HG03175 (cell line): Measurements from ENCODE around the gene CDC14A.
A peak's percentile ranks its signal among the peaks of the same experiment; 100 is the strongest.

Source experiments
- ATAC-seq: cut with Tn5 transposase; IDR thresholded peaks from one replicate; pipeline ENCODE4 v1.9.1; 2021; ENCODE audit warnings: mild to moderate bottlenecking, moderate library complexity; ENCODE audit not compliant: unreplicated experiment

Gene CDC14A

DNA sequence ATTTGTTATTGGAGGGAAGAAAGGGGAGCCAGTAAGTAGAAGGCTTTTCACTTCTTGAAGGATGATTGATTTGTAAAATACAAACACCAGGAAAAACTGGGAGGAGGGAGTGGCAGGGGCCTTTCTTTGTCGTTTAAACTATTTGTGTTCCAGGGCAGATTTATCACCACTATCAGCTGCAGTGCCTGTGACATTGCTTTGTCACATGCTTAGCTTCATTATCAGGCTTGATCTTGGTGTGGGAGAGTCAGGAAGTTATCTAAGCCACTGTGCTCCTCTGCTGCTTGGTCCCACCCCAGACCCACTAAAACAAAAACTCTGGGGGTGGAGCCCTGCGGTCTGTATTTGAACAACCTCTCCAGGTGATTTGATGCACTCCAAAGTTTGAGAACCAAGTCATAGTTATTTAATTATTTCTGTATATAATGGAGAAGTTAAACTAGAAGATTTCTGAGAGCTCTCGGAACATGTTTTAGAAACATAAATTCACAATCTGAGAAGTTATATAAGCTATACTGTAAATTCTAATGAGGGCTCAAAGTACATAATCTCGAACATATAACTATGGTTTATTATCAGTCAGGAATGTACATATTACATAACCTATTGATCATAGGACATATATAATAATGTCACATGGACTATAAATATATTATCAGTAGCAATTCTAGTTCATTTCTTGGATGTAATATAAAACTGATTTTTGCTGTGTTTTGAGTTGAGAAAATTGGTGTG is 87.9 kb downstream of the CDC14A start:
- ATAC-seq = no peak

DNA sequence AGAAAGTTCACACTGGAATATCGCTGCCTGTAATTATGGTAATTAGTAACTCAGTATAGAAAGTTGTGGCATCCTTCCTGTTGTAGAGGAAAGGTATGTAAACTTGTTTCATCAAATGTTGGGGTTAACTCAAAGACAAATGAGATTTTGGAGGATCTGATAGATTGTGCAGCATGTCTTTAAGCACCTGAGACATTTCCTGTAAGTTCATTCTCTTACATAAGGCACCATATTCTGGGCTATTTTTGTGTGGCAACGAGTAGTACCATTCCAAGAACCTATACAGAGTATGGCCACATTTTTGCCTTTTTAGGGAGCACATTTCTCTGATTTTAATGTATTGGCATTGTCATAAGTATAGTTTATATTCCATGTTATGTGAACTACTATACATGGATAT is 88.8 kb downstream of the CDC14A start:
- no peak for ATAC-seq

DNA sequence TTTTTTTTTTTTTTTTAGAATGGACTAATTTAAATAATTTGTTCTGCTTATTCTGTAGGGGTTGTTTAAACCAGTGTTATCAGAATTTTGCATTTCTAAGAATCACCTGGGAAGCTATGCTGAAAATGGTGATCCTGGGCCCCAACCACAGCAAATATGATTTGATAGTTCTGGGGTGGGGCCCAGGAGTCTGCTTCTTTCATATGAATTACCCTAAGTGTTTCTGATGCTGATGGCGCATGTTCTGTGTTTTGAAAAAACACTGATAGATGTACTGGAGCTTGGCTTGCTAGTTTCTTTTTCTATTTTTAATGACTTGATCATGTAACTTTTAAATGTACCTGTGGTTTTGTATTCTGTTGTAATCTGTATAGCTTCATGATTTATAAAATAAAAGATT is 89.3 kb downstream of the CDC14A start:
- ATAC-seq = no peak

DNA sequence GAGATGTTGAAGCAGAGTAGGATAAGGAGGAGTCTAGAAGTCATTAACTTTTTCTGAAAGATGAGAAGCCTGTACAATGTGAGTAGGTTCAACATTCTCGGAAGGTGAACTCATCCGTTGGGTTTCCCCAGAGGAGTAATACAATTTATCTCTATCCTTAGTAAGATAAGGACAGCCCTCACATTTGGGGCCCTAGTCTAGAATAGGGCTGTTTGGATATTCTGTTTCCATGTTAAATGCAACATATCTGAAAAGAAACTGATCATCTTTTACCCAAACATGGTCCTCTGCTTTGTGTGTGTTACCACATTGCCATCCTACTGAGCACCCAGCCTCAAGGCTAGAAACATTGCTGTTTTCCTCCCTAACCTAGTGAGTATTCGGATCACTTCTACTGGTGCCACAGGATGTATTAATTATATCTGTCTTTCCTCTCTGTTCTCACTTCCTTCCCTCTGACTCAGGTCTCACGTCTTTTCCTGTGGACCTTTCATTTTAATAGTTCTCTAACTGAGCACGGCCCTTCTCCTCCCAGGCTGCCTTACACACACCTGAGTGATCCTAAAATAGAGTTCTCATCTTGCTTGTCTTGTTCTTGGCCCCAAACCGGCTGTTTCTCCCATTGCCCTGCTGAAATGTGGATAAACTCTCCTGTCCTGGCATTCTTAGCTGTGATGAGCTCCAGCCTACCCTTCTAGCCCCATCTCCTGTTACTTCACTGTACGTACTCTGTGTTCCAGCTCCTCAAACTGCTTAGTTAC is 91.7 kb downstream of the CDC14A start:
- peak; percentile 66 for ATAC-seq

DNA sequence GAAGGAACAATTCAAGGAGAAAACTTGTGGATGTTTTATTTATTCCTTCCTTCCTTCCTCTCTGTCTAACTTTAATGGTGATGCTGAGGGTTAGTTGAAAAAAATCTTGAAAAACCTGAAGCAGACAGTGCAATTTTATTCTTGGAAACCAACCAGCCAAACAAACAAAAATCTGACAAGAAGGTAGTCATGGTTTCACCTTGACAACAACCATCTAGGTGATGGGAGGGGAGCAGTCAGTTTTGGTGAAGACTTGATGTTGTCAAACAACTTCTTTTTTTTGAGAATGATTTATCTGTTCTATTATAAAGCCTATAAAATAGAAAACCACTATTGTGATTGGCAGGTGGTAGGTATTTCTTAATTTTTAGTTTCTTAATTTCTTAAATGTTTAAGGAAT is 93.3 kb downstream of the CDC14A start:
- no peak for ATAC-seq

DNA sequence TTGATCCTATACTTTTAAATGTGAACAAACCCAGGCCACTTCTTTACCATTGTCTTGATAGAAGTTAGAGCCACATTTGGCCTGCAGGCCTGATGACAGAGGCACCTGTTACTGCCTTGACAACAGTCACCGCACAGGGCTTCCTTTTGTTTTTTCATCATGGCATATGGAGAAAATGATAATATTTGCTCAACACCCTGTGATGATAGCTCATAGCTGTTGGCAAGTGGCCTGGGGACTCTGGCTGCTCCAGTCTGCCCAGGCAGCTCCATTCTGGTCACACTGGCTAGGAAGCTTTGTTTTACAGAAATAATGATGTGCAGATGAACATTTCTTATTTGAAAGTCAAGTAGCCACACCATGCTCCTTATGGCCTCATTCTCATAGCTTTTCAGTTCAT is 96.1 kb downstream of the CDC14A start:
- ATAC-seq = no peak

DNA sequence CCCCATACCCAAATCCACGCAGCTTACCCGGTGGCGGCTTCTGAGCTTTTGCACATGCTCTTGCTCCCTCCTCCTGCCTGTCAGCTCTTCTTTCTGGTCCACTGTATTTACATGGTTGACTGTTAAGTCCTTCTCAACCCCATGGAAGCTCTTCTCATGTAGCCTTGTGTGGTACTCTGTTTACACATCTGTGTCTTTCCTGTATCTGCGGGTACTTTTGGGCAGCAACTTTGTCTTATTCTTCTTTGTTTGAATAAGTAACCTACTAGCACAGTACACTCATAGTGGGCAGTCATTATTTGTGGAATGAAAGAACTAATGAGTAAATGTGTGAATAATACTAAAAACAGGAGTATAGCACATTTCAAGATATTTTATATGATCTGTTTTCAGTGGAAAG is 97.2 kb downstream of the CDC14A start:
- peak; percentile 58 for ATAC-seq

DNA sequence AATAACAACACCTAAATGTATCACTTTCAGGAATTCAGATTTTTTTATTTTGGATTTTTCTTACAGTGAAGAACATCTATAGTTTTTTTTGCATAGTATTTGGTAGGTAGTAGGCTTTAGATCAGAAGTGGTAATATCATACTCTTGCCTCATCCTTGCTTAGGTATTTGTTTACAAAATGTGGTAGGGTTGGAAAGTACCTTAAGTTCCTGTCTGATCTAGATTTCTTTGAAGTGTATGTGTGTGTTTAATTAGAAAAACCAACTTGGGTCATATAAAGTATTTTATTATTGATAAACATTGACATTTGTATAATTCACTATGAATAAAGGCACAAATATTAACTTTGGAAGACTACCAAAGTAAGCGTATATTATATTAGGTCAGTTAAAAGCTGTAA is 100.3 kb downstream of the CDC14A start:
- ATAC-seq = peak; percentile 49

DNA sequence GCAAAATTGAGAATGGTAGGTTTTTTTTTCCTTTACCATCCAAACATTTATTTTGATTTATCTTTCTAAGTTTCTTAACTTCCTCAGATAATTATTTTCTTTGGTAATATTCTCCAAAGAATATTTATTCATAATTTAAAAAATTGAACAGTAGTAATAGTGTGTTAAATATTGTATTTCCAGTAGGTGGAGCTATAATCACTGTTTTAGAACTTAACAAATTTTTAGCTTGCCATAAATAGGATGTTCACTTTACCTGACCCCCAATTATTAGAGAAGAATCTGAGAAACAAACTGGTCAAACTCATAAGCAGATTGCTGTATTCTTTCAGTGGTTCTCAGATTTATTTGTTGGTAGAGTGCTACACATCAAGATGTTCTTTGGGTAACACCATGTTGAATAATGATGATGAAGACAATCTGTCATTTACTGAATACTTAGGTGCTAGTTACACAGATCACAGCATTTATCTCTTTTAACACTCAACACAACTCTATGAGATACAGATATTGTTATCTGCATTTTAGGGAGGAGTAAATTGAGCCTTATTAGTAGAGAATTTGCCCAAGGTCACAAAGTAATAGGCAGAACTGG is 103.3 kb downstream of the CDC14A start:
- no peak for ATAC-seq

DNA sequence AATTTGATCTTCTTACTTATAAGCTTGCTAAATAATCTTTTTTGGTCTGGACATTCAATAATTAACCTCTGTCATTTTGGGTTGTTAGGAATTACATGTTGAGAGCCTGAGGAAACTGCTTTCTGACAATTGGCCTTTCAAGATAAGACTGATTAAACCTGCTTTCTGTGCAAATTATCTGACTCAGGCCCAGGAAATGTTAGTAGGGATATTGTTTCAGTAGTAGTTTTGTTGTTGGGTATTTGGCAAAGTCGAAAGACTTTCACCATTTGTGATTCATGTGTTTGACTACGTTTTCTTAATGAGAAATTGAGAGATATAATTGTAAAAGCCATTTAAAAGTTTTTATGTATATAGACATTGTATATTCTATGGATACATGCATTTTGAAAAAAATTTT is 104.6 kb downstream of the CDC14A start:
- ATAC-seq = no peak

DNA sequence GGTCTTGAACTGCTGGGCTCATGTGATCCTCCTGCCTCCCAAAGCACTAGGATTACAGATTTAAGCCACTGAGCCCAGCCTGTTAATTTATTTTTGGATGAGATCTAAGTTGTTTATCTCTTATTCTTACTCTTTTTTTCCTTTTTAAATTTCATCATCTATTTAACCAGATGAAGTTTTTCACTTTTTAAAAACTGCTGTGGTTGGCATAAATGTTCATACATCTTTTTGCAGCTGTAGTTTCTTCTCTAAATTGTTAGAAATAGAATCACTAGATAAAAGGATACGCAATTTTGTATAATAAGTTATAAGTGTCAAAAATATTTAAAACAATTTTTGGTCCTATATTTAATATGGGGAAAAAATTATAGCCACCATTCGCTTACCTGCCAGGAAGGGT is 105.4 kb downstream of the CDC14A start:
- ATAC-seq = no peak

DNA sequence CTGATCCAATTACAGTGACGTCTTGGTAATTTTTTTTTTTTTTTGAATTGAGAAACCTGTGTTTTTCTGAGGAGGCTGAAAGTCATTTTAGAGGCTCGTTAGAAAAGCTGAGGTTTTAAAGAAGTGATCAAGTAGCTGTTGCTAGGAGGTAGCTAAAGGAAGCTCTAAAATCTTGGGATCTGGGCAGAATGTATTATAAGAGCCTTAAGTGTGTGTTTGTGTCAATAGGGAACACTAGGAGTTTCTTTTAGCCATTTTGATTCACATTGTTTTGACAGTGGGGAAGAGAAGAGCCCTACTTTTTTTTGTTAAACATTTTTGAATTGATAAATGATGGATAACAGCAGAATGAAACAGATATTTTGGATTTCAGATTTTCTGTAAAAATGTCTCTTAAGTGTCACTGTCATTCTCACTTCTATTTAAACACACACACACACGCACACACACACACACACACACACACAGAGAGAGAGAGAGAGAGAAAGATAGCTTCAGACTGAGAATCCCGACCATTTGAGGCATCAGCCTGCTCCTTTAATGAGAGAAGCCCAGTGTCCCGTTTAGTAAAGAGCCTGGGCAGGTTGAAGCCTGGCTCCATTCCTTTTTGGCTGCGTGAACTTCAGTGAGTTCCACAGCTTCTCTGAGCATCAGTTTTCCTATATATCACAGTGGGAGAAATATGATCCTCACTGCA is 106.5 kb downstream of the CDC14A start:
- no peak for ATAC-seq

DNA sequence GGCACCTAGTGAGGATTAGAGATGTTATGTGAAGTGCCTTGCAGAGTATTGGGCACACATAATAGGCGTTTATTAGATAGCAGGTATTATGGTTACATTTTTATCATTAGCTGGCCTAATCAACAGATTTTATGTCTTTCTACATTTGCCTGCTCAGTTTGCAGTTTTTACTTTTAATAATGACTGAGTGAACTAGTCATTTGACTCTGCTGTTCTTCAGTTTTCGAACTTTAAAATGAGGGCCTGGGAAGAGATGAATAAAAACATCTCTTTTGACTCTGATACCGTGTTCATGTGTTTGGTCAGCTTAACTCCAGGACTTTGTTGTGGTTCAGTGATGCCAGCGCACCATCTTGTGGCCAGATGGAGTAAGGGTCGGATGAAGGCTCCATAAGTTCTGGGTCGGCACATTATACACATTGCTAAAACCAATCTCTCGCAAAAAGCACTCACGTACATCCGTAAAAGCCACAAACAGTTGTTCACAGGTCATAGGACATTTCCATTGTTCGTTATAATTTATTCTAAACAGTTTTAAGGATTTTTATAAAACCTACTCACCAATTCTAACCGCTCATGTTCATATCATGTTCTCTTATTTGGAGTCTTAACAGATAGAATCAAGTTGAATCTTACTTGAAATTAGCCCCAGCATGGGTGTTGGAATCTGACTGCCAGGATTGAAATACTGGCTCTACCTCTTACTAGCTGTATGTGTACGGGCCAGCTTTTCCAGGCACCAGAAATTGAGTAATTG is 107.2 kb downstream of the CDC14A start:
- peak; percentile 86 for ATAC-seq

DNA sequence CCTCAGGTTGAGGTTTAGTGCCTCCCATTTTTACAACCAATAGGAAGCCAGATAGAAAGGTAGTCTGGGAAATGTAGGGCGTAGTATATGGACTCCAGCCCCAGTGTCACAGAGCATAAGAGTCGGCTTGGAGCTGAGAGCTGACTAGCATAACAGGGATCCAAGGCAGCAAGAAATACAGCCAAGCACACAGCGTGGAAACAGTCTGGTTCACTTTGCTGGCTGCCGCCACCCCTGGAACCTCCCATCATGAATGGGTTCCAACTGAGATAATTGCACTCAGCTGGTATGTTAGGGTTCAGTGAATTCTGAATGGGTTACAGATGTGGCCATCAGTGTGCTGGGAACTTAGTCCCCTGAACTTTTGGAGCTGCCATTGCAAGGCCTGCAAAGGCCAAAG is 108.9 kb downstream of the CDC14A start:
- ATAC-seq = no peak

DNA sequence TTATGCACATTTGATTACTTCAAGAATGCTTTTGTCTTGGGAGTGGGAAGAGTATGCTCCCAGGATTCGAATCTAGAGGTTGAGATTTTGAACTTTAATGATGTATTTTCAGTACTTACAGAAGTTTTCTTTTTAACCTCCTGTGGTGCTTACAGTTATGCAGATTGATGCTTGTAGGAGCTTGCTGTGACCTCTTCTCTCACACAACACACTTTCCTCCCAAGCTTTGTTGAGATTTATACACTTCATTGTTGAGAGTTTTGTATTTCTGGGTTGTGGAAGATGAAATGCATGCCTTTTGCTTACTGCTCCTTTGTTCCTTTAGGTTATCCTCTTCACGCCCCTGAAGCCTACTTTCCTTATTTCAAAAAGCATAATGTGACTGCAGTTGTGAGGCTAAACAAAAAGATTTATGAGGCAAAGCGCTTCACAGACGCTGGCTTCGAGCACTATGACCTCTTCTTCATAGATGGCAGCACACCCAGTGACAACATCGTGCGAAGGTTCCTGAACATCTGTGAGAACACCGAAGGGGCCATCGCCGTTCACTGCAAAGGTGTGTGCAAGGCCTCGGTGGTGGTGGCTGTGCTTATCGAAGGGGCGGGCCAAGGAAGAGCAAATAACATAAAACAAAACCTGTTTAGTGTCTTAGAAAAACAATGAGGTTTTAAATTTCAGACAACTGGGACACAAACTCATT is 110.2 kb downstream of the CDC14A start:
- ATAC-seq = no peak

DNA sequence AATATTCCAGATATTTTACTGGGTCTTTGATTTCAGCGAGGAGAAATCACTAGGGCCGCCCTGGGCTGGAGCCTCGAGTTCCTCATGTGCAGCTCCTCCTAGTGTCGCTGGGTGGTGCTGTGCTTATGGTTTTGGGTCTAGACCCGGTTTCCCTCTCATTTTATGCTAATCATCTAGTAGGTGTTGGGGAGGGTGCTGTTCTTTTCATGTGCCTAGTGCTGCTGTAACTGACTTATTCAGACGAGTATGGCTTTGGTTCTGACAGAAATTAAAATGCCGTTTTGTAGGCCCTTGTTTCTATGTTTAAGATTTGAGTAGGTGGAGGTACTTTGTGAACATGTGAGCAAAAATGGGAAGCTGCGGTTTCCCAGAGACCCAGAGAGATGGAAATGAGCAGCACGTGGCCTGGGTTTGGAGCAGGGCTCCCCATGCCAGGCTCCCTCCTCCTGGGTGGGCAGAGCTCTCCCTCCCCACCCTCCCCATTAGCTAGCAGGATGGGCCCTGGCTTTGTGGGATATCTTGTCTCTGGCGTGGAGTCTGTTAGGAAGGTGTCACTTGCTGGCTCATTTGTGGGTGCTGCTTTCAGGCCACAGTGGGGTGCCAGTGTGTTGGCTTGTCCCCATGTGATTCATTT is 111.6 kb downstream of the CDC14A start:
- ATAC-seq = peak; percentile 95

DNA sequence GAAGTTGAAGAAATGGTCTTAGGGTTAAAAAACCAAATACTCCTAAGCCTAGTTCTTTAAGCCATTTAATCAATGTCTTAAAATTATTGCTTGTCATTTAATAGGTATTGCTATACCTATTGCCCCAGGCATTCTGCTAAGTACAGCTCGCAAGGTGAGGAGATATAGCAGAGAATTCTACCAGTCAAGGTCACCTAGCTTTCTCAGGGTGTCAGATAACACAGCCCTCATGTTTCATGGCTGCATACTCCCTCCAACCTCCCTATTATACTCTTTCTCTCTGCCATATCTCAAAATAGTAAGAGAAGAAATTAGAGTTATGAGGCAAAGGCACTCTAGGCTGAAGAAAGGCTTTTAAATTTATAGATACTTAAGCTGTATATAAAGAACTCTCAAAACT is 117.3 kb downstream of the CDC14A start:
- ATAC-seq = no peak

DNA sequence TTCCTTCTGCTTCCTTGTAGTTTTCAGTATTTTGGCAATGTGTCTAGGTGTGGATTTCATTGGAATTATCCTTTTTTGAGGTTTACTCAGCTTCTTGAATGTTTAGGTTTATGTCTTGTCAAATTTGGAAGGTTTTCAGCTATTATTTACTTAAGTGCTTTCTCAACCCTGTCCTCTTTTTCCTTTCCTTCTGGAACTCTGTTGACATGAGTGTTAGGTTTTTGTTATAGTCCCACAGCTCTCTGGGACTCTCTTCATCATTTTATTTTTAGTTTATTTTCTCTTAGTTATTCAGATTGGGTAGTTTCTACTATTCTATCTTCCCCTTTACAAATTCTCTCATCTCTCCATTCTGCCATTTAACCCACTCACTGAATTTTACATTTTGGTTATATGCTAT is 122.5 kb downstream of the CDC14A start:
- no peak for ATAC-seq

DNA sequence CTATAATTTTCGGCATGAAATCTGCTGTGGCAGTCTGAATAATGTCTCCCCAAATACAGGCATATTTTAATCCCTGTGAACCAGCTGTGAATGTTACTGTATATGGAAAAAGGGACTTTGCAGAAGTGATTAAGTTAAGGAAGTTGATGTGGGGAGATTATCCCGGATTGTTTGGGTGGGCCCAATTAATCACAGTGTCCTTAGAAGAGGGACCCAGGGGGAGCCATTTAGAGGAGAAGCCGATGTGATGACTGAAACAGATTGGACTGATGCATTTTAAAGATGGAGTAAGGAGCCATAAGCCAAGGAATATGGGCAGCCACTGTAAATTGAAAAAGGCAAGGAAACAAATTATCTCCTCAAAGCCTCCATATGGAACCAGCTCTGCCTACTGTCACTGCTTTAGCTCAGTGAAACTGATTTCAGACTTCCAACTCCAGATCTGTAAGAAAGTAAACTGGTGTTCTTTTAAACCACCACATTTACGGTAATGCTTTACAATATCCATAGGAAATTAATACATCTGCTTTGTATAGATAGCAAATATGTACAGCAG is 124.5 kb downstream of the CDC14A start:
- no peak for ATAC-seq
